GM23338 (cell line): Measurements from ENCODE around the gene JARID2. TPM values are rescaled to one million over a fixed set of nuclear protein-coding genes. Genes with fewer than 3 reads are reported as not detected.

Experiments
- ATAC-seq: fragments of 200-7000 bp; cut with Tn5 transposase; 3 replicates; pipeline ENCODE4 v1.9.1; 2020
- DNase-seq: peaks from one replicate; pipeline ENCODE4 v3.0.0-alpha.2; 2015; ENCODE audit warnings: low spot score
- H2AFZ ChIP-seq: fragments of 200-600 bp; sonication (generic); 2 replicates; pipeline ENCODE4 v1.8.0; 2016; ENCODE audit warnings: antibody characterized with exemption, mild to moderate bottlenecking, moderate library complexity
- H3F3A ChIP-seq: fragments of 200-600 bp; sonication (generic); replicated peaks from 2 replicates; pipeline ENCODE4 v1.8.0; 2017; ENCODE audit warnings: antibody characterized with exemption, mixed run types, low read depth
- H3K27ac ChIP-seq: fragments of 200-600 bp; sonication (generic); 2 replicates; pipeline ENCODE4 v1.6.1; 2016; ENCODE audit warnings: low read depth
- H3K27me3 ChIP-seq: fragments of 200-600 bp; sonication (generic); 2 replicates; pipeline ENCODE4 v1.8.0; 2016; ENCODE audit warnings: mild to moderate bottlenecking, mixed run types, moderate library complexity; ENCODE audit not compliant: insufficient read depth
- H3K36me3 ChIP-seq: fragments of 200-600 bp; sonication (generic); 2 replicates; pipeline ENCODE4 v1.8.0; 2016; ENCODE audit warnings: mild to moderate bottlenecking; ENCODE audit not compliant: insufficient read depth
- H3K4me1 ChIP-seq: fragments of 200-600 bp; sonication (generic); 2 replicates; pipeline ENCODE4 v1.8.0; 2016; ENCODE audit warnings: mild to moderate bottlenecking, moderate library complexity; ENCODE audit not compliant: insufficient read depth
- H3K4me2 ChIP-seq: fragments of 200-600 bp; sonication (generic); 2 replicates; pipeline ENCODE4 v1.7.1; 2017; ENCODE audit warnings: mixed run types
- H3K4me3 ChIP-seq: fragments of 200-600 bp; sonication (generic); 2 replicates; pipeline ENCODE4 v1.6.1; 2016; ENCODE audit warnings: mixed run types
- H3K79me2 ChIP-seq: fragments of 200-600 bp; sonication (generic); replicated peaks from 2 replicates; pipeline ENCODE4 v1.8.0; 2017; ENCODE audit warnings: mild to moderate bottlenecking; ENCODE audit not compliant: insufficient read depth
- H3K9me2 ChIP-seq: fragments of 200-600 bp; sonication (generic); 2 replicates; pipeline ENCODE4 v1.8.0; 2017; ENCODE audit not compliant: insufficient read depth
- H4K20me1 ChIP-seq: fragments of 200-600 bp; sonication (generic); replicated peaks from 2 replicates; pipeline ENCODE4 v1.8.0; 2017; ENCODE audit warnings: mild to moderate bottlenecking; ENCODE audit not compliant: insufficient read depth
- H3K27ac Mint-ChIP-seq: 2 replicates; pipeline ENCODE4 v1.8.0; 2020; ENCODE audit warnings: inconsistent platforms, mild to moderate bottlenecking, moderate library complexity, mixed read lengths
- H3K27me3 Mint-ChIP-seq: 3 replicates; pipeline ENCODE4 v1.8.0; 2022; ENCODE audit warnings: low read depth, mild to moderate bottlenecking, moderate library complexity, mixed read lengths, inconsistent platforms; ENCODE audit not compliant: insufficient read depth, poor library complexity
- H3K36me3 Mint-ChIP-seq: 3 replicates; pipeline ENCODE4 v1.8.0; 2021; ENCODE audit warnings: low read depth, mild to moderate bottlenecking, inconsistent platforms, moderate library complexity, mixed read lengths
- H3K4me1 Mint-ChIP-seq: 3 replicates; pipeline ENCODE4 v1.8.0; 2020; ENCODE audit warnings: mild to moderate bottlenecking, inconsistent platforms, mixed read lengths
- H3K4me3 Mint-ChIP-seq: 3 replicates; pipeline ENCODE4 v1.8.0; 2021; ENCODE audit warnings: moderate library complexity, mild to moderate bottlenecking, inconsistent platforms, mixed read lengths
- H3K9me3 Mint-ChIP-seq: 3 replicates; pipeline ENCODE4 v1.8.0; 2020; ENCODE audit warnings: moderate library complexity, mild to moderate bottlenecking, inconsistent platforms, mixed read lengths
- CREB1 ChIP-seq: fragments of 250-450 bp; sonication (Bioruptor Pico); IDR thresholded peaks from 2 replicates; pipeline ENCODE4 v1.5.0; 2020; ENCODE audit warnings: low read depth, mild to moderate bottlenecking, moderate library complexity
- CTCF ChIP-seq, 2 experiments: fragments of 200-600 bp in 1 of 2; sonication (generic) in 1 of 2; conservative IDR thresholded peaks; 2 replicates each; pipeline versions ENCODE4 v1.5.1 to v1.6.1; 2016 to 2017; ENCODE audit warnings: antibody characterized with exemption in 2 of 2, low read depth in 2 of 2, mild to moderate bottlenecking in 2 of 2, moderate library complexity in 1 of 2
- EZH2 ChIP-seq: fragments of 200-600 bp; sonication (generic); IDR thresholded peaks from one replicate; pipeline ENCODE4 v1.8.0; 2017; ENCODE audit warnings: antibody characterized with exemption, mild to moderate bottlenecking, low read depth; ENCODE audit not compliant: unreplicated experiment
- EZH2phosphoT487 ChIP-seq: fragments of 200-600 bp; sonication (generic); IDR thresholded peaks from one replicate; pipeline ENCODE4 v1.8.1; 2018; ENCODE audit warnings: antibody characterized with exemption; ENCODE audit not compliant: unreplicated experiment
- NANOG ChIP-seq: IDR thresholded peaks from 2 replicates; pipeline ENCODE4 v1.6.1; 2016; ENCODE audit warnings: antibody characterized with exemption, borderline replicate concordance
- POLR2AphosphoS5 ChIP-seq: IDR thresholded peaks from 2 replicates; pipeline ENCODE4 v1.6.1; 2016; ENCODE audit warnings: antibody characterized with exemption, low read depth
- REST ChIP-seq: IDR thresholded peaks from one replicate; pipeline ENCODE4 v1.6.1; 2018; ENCODE audit warnings: antibody characterized with exemption; ENCODE audit not compliant: unreplicated experiment
- STAT1 ChIP-seq: IDR thresholded peaks from one replicate; pipeline ENCODE4 v1.6.1; 2016; ENCODE audit warnings: antibody characterized with exemption; ENCODE audit not compliant: unreplicated experiment
- ZNF331 ChIP-seq: fragments of 250-450 bp; sonication (Bioruptor Pico); IDR thresholded peaks from 2 replicates; pipeline ENCODE4 v1.5.0; 2020; ENCODE audit warnings: low read depth, mild to moderate bottlenecking, moderate library complexity
- ZNF462 ChIP-seq: fragments of 250-450 bp; sonication (Bioruptor Pico); IDR thresholded peaks from 2 replicates; pipeline ENCODE4 v1.5.0; 2020; ENCODE audit warnings: mild to moderate bottlenecking, moderate library complexity
- polyA plus RNA-seq: library from polyadenylated mRNA; unstranded; fragments of >200 nt; fragmentation: Nextera tagmentation; extraction: Ambion mirVana; gene quantifications from 2 replicates; pipeline ENCODE4 v1.2.1, GENCODE V29; 2016
- total RNA-seq: library from RNA; depleted of rRNA; stranded (reverse); fragments of >200 nt; shearing (Covaris generic); gene quantifications from 2 replicates; pipeline ENCODE4 v1.2.3, GENCODE V29; 2014

JARID2 gene
- total and polyA plus RNA-seq, 2 experiments from 2014 or later = 92.8 to 196 TPM

GRCh38 chr6:15402406-15403045 lies 156.7 kb downstream of the JARID2 start:
- peaks cover 5% of the 10 kb centered on the region; the same call in 1 of the 2 replicates for H3F3A ChIP-seq
- no peak for TF ChIP-seq CREB1 (CRISPR knock-in tag)
- no peak for TF ChIP-seq CTCF (conservative IDR thresholded peaks at IDR 0.05; ENCODE audit: low read depth in 2 of 2)
- TF ChIP-seq NANOG = no peak
- TF ChIP-seq ZNF331 (CRISPR knock-in tag) = no peak
- no peak for TF ChIP-seq STAT1
- TF ChIP-seq ZNF462 (CRISPR knock-in tag) = no peak
- TF ChIP-seq EZH2phosphoT487 = no peak
- TF ChIP-seq POLR2AphosphoS5 = no peak; the same call in 1 of the 2 replicates
- no peak for TF ChIP-seq REST
- TF ChIP-seq EZH2 = no peak
- no peaks in the 10 kb centered on the region for H3K9me2 ChIP-seq
- Mint-ChIP-seq H3K4me3 (peak overlapping the region; percentile 1; the same call in 1 of the 3 replicates), H3K9me3 (no peaks in the 10 kb centered on the region; the same call in 2 of the 3 replicates), H3K4me1 (peaks cover 94% of the 10 kb centered on the region), H3K36me3 (no peaks in the 10 kb centered on the region), H3K27me3 (peaks cover 31% of the 10 kb centered on the region), H3K27ac (peak overlapping the region; percentile 2; the same call in 1 of the 2 replicates)
- peak overlapping the region; percentile 64 for H3K27ac ChIP-seq
- H3K4me3 ChIP-seq = peak overlapping the region; percentile 17; the same call in 1 of the 2 replicates
- no peak for DNase-seq
- peaks cover 98% of the 10 kb centered on the region for H4K20me1 ChIP-seq
- H3K4me2 ChIP-seq = peak overlapping the region; percentile 55
- no peak for ATAC-seq
- no peaks in the 10 kb centered on the region for H3K36me3 ChIP-seq
- no peaks in the 10 kb centered on the region for H3K27me3 ChIP-seq
- peaks cover 100% of the 10 kb centered on the region for H3K79me2 ChIP-seq
- no peak overlapping the region for H2AFZ ChIP-seq
- peaks cover 99% of the 10 kb centered on the region for H3K4me1 ChIP-seq
